ES-I3 (cell line): ENCODE measurements around the gene GOLGA8R.
"Not testable (repeated sequence)": the region's sequence is repeated elsewhere in the genome, so short reads cannot be mapped to it uniquely, and the experiment has no call there.

Experiments
- H3K36me3 ChIP-seq: 2 replicates; pipeline ENCODE4 v1.6.1; 2013; ENCODE audit warnings: mild to moderate bottlenecking, low read length, control low read depth, moderate library complexity; ENCODE audit not compliant: insufficient read depth
- H3K4me1 ChIP-seq: 2 replicates; pipeline ENCODE4 v1.6.1; 2013; ENCODE audit warnings: mild to moderate bottlenecking, control low read depth, low read length; ENCODE audit not compliant: insufficient read depth
- H3K9ac ChIP-seq: 2 replicates; pipeline ENCODE4 v1.6.1; 2013; ENCODE audit warnings: low read depth, mild to moderate bottlenecking, low read length, moderate library complexity
- H3K9me3 ChIP-seq: 2 replicates; pipeline ENCODE4 v1.6.1; 2013; ENCODE audit warnings: mild to moderate bottlenecking, low read length, moderate library complexity; ENCODE audit not compliant: control insufficient read depth, insufficient read depth

The GOLGA8R gene

GRCh38 chr15:30414160-30414559 is at the start of gene GOLGA8R:
TSS of gene GOLGA8R (minus strand) at chr15:30414260. CDS start at chr15:30414162, 98 bp downstream.
- not testable (repeated sequence) for H3K36me3 ChIP-seq, H3K9me3 ChIP-seq, H3K9ac ChIP-seq, H3K4me1 ChIP-seq

GRCh38 chr15:30463849-30464248 is 49.8 kb upstream of the GOLGA8R start:
- H3K36me3 ChIP-seq, H3K4me1 ChIP-seq, H3K9me3 ChIP-seq, H3K9ac ChIP-seq: not testable (repeated sequence)

- H3K36me3 ChIP-seq, H3K9ac ChIP-seq, H3K9me3 ChIP-seq, H3K4me1 ChIP-seq: not testable (repeated sequence)
Observed at GRCh38 chr15:30462176-30462575, 48.1 kb upstream of the GOLGA8R start.

- H3K4me1 ChIP-seq, H3K9ac ChIP-seq: not testable (repeated sequence)
Observed at GRCh38 chr15:30452702-30453101, 38.6 kb upstream of the GOLGA8R start.

GRCh38 chr15:30438348-30438747 is 24.3 kb upstream of the GOLGA8R start:
- H3K36me3 ChIP-seq, H3K4me1 ChIP-seq, H3K9me3 ChIP-seq, H3K9ac ChIP-seq: not testable (repeated sequence)

More at GRCh38 chr15:30452702-30453101, 38.6 kb upstream of the GOLGA8R start:
- not testable (repeated sequence) for H3K9me3 ChIP-seq, H3K36me3 ChIP-seq

GRCh38 chr15:30435878-30436277 is 21.8 kb upstream of the GOLGA8R start:
- not testable (repeated sequence) for H3K36me3 ChIP-seq, H3K9ac ChIP-seq, H3K4me1 ChIP-seq

GRCh38 chr15:30420723-30421122 is 6.7 kb upstream of the GOLGA8R start:
- not testable (repeated sequence) for H3K4me1 ChIP-seq, H3K9ac ChIP-seq, H3K9me3 ChIP-seq, H3K36me3 ChIP-seq

More at GRCh38 chr15:30435878-30436277, 21.8 kb upstream of the GOLGA8R start:
- not testable (repeated sequence) for H3K9me3 ChIP-seq

GRCh38 chr15:30407636-30408035 is 6.4 kb downstream of the GOLGA8R start:
- H3K36me3 ChIP-seq, H3K9ac ChIP-seq, H3K4me1 ChIP-seq, H3K9me3 ChIP-seq: not testable (repeated sequence)

GRCh38 chr15:30398988-30399387 is 15.1 kb downstream of the GOLGA8R start:
- not testable (repeated sequence) for H3K9me3 ChIP-seq, H3K4me1 ChIP-seq, H3K9ac ChIP-seq, H3K36me3 ChIP-seq

GRCh38 chr15:30393664-30393991 is 20.4 kb downstream of the GOLGA8R start:
- not testable (repeated sequence) for H3K9ac ChIP-seq, H3K36me3 ChIP-seq, H3K4me1 ChIP-seq, H3K9me3 ChIP-seq

- H3K9me3 ChIP-seq, H3K9ac ChIP-seq, H3K4me1 ChIP-seq, H3K36me3 ChIP-seq: not testable (repeated sequence)
Observed at GRCh38 chr15:30392766-30393663, 21.0 kb downstream of the GOLGA8R start, which contains the start of gene CHRFAM7A. TSS of gene CHRFAM7A (minus strand) at chr15:30393540. CDS start at chr15:30383351, 10,189 bp downstream.

GRCh38 chr15:30386318-30386887 is 27.7 kb downstream of the GOLGA8R start:
- H3K9ac ChIP-seq, H3K36me3 ChIP-seq, H3K4me1 ChIP-seq, H3K9me3 ChIP-seq: not testable (repeated sequence)

- not testable (repeated sequence) for H3K4me1 ChIP-seq, H3K36me3 ChIP-seq, H3K9ac ChIP-seq, H3K9me3 ChIP-seq
Observed at GRCh38 chr15:30377082-30377413, 37.0 kb downstream of the GOLGA8R start.

GRCh38 chr15:30376375-30377081 is 37.5 kb downstream of the GOLGA8R start:
- not testable (repeated sequence) for H3K4me1 ChIP-seq, H3K36me3 ChIP-seq, H3K9ac ChIP-seq, H3K9me3 ChIP-seq

- H3K9me3 ChIP-seq, H3K36me3 ChIP-seq, H3K9ac ChIP-seq, H3K4me1 ChIP-seq: not testable (repeated sequence)
Observed at GRCh38 chr15:30375872-30376271, 38.2 kb downstream of the GOLGA8R start.
